ENCODE data around the gene ADAMTS16.

Gene ADAMTS16

DNA sequence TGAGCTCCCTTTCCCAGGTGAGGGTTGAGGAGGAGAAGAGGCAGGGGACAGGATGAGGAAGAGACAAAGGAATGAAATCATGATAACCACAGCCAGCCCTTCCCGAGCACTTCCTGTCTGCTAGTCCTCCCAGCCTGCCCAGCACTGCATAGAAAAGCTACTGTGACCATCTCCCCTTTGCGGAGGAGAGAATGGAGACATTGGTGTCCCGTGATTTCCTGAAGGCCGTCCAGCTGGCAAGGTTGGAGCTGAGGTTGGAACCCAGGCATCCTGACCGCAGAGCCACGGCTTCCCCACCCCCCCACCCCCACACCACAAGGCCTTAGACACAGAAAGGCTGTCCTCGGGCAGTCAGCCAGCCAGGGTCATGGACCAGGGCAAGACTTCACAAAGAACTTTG, 151.2 kb downstream of the ADAMTS16 start:
- TF ChIP-seq, protein P1, sequence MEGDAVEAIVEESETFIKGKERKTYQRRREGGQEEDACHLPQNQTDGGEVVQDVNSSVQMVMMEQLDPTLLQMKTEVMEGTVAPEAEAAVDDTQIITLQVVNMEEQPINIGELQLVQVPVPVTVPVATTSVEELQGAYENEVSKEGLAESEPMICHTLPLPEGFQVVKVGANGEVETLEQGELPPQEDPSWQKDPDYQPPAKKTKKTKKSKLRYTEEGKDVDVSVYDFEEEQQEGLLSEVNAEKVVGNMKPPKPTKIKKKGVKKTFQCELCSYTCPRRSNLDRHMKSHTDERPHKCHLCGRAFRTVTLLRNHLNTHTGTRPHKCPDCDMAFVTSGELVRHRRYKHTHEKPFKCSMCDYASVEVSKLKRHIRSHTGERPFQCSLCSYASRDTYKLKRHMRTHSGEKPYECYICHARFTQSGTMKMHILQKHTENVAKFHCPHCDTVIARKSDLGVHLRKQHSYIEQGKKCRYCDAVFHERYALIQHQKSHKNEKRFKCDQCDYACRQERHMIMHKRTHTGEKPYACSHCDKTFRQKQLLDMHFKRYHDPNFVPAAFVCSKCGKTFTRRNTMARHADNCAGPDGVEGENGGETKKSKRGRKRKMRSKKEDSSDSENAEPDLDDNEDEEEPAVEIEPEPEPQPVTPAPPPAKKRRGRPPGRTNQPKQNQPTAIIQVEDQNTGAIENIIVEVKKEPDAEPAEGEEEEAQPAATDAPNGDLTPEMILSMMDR (IDR thresholded peaks at IDR 0.05; ENCODE audit: low read depth, low read length): no peak
- DNase-seq (ENCODE audit: extremely low read depth, low read depth): no peak

DNA sequence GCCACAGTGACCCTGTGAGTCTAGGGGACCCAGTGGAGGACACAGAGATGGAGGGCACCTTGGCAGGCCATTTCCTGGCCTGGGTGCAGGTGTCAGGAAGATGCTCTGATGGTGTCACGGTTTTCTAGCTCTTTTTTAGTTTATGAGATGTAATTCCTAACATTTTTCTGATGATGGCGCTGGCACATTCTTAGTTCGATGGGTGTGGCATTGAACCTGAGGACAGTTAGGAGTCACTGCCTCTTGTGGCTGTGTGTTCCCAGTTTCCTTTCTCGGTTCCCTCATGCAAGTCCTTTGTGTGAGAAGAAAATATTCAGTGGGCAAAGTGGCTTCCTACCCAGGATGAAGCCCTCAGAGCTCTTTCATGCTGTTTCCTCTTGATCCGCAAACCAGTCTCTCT, 152.9 kb downstream of the ADAMTS16 start:
- TF ChIP-seq, protein P1 (IDR thresholded peaks at IDR 0.05; ENCODE audit: low read depth, low read length): no peak
- no peak for DNase-seq (ENCODE audit: extremely low read depth, low read depth)

DNA sequence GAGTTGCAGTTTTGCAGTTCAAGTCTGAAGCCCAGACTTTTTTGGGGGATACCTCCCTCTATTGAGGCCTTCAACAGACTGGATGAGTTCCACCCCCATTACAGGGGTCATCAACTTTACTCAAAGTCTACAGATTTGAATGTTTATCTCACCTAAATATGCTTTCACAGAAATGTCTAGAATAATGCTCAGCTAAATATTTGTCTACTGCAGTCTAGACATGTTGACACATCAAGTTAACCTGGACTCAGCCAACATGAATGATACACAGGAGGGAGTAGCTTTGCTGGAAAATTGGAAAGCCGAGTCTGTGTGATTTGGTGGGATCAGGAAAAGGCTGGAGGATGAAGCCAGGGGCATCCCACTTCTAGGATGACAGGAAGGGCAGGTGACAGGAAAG, 154.3 kb downstream of the ADAMTS16 start:
- DNase-seq (ENCODE audit: extremely low read depth, low read depth): no peak
- TF ChIP-seq, protein P1 (IDR thresholded peaks at IDR 0.05; ENCODE audit: low read depth, low read length): no peak

DNA sequence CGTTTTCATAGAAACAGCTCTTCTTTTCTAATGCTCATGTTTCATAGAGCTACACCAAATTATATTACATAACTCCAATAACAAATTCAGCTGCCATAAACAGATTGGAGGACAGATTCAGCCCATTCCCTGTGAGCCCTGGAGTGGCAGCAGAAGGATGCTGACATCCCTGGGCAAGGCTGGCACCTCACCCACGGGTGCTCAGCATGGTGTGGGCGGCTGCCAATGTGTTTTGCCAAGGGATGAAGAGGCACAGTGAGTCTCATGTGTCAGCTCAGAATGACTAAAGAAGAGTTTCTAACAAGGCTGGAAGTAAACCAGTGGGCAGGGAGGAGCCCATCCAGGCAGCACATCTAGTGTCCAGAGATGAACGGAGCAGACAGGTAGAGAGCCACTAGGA, 155.2 kb downstream of the ADAMTS16 start:
- TF ChIP-seq, protein P1 (IDR thresholded peaks at IDR 0.05; ENCODE audit: low read depth, low read length): no peak
- no peak for DNase-seq (ENCODE audit: extremely low read depth, low read depth)

DNA sequence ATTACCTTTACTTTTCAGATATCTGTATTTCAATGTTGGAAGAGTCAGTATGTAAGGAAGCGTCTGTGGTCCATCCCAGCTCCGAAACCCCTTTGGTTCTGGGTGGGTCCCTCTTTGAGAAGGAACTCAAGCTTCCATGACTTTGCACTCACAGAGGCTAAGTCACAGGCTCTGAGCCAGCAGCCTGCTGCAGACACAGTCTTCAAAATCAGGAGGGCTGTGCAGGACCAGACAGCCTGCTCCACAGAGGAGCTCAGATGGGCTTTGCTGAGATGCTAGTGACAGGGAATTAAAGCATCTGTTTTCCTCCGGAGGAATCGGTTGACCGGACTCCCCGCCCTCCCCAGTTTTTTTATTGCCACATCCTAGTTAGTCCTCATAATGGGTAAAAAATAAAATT, 155.9 kb downstream of the ADAMTS16 start:
- DNase-seq (ENCODE audit: extremely low read depth, low read depth): no peak
- TF ChIP-seq, protein P1 (IDR thresholded peaks at IDR 0.05; ENCODE audit: low read depth, low read length): no peak

DNA sequence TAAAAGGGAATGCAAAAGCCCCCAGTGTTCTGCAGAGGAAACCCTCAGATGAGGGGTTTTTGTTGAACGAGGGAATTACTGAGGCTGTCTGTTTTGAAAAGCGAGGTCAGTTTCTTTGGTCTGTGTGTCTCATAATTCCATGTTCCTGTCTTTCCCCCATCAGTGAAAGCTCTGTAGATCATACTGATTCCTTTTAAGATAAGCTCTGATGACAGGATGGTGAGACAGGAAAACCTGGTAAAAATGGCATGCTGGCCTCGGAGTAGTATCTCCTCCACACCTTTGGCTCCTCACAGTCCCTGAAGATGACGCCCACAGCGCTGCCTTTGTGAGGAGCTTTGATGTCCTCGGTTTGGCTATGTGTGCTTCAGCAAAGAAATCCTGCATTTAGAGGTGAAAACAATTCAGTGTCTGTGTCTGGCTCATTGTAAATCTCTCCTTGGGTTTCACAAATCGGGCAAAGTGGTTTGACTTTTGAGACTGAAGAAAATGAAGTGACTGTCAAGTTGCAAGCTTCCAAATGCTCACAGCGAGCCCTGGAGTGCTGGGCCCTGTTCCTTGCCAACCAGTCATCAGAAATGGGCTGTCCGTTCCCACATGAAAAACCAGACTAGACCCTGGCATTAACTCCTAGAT, 157.4 kb downstream of the ADAMTS16 start:
- DNase-seq (ENCODE audit: extremely low read depth, low read depth): no peak
- TF ChIP-seq, protein P1 (IDR thresholded peaks at IDR 0.05; ENCODE audit: low read depth, low read length): no peak

DNA sequence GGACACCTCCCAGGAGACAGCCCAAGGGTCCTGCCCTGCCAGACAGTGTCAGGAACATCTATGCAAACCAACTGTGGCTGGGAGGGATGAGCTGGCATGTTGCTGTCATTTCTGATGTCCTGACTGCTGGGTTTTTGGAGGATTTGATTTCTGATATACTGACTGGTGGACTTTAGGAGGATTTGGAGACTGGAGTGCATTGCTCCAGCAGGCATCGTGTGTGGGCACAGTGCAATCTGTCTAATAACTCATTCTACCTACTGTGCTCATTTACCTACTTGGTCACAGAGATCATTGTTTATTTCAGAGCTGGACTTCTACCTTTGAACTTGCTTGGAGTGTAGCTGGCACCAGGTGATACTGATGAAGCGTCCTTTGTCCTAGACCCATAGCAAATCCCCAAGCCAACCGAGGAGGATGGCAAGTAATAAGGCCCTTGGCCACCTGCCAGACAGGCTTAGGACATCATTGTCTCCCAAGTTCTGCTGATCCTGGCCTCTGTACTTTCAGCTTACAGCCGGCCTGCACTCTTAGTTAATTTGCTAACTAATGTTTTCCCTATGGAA, 158.0 kb downstream of the ADAMTS16 start:
- TF ChIP-seq, protein P1 (IDR thresholded peaks at IDR 0.05; ENCODE audit: low read depth, low read length): no peak
- no peak for DNase-seq (ENCODE audit: extremely low read depth, low read depth)

Measured in AG09319 (cell line).